DMS153 (cell line): Measurements from ENCODE around the gene COA3.

Experiments
- DNase-seq: peaks from one replicate; lab custom pipeline; 2025; lab: John Stamatoyannopoulos, UW

The COA3 gene

DNA sequence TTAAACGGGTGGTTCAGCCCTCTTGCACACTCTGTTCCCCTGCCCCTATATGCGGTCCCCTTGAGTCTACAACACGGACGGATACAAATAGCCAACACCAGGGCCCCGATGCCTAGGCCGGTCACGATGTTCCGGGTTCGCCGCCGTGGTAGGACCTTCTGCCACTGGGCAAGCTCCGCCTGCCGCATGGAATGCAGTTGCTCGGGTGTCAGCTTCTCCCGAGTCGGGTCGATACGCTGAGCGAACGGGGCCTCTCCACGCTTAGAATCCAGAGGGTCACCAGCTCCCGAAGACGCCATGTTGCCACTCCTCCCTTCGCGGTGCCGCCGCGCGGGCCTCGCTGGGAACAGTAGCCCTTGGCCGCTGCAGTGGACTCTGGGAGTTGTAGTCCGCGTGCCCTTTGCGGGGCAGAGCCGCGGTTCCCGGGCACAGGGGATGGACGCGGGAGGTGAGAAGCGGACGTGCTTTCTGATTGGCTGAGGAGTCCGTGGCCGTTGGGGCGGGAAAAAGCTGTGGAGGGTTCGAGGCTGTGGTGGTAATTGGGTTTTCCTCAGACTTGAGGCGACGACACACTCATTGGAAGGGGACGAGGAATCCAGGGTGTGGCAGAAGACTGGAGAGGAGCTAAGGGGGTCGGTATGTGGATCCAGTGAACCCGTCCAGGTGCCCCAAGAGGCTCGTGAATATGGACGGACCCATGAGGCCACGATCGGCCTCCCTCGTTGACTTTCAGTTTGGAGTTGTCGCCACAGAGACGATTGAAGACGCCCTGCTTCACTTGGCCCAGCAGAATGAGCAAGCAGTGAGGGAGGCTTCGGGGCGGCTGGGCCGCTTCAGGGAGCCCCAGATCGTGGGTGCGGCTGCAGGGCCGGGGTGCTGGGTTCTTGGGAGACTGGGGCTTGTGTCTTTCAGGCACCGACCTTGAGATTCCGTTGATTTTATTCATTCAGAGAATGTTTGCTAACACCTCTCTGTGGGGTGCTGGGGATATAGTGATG, at the start of gene COA3, which contains the start of gene CNTD1:
Gene COA3, minus strand, starts transcription at position 322 of the 998 bp plus-strand sequence. Its CDS starts 23 bp downstream, at position 299.
Gene CNTD1, plus strand, starts transcription at position 479 of the 998 bp plus-strand sequence. Its CDS starts 207 bp downstream, at position 686.
- DNase-seq, result peak; percentile 91

DNA sequence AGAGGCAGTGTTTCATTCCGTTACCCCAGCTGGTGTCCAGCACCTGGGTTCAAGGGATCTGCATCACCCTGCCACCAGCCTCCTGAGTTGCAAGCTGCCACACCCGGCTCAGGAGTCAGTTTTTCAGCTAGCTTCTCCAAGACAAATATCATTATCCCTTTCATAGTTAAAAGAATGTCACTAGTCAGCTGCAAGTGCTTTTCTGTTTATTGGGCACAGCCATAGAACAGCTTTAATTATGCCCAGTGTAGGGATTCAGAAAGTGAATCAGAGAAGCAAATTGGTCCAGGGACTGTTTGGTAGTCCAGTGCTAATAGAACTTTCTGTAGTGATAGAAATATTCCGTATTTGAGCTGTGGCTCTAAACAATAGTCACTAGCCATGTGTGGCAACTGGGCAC, 49.6 kb upstream of the COA3 start:
- DNase-seq, result no peak

DNA sequence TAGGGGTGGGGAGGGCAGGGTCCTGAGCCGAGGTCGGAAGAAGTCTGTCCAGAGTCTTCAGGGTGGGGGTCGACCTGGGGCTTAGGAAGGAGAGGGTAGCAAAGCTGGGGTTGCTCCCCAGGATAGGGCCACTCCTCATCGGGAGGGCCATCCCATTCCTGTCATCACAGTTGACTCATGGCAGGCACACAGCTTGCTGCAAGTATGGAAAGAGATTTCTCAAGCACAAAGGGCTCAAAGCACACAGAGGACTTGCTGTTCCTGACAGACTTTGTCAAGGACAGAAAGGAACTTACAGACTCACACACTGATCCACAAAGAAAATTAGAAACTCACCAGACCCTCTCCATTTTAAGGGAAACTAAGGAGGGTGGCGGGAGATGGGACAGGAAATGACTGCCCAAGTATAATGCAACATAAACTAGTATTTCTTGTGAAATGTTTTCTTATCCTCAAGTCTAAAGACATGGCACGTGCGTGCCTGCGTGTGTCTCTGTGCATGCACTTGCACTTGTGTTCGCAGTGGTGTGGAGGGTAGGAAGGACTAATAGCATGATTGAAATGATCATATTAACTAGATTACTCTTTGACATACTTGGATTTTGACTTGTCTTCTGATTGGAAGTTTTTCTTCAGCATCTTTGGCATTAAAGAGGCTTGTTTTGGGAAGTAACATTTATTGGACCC, 48.2 kb upstream of the COA3 start:
- no peak for DNase-seq

DNA sequence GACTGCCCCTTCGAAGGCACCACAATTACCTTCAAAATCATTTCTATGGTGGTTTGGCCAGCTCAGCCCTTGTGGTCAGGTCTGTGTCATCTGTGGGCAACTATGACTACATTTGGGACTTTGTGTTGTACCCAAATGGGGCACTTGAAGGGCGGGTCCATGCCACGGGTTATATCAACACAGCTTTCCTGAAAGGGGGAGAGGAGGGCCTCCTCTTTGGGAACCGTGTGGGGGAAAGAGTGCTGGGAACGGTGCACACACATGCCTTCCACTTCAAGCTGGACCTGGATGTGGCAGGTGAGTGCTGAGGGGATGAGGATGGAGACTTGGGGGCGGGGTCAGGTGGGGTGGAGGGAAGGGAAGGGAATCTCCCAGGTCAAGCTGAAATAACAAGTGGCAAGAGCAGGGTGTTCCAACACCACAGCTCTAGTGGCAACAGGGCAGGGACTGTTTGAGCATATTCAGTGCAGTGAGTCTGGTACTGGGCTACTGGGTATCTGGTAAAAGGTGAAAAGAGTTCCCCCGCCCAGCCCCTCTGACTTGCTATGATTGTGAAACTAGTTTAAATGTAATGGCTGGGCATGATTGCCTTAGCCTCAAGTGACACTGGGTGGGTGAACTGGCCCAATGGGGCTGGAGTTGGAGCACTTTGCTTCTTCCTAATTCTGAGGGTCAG, 47.6 kb upstream of the COA3 start:
- no peak for DNase-seq

DNA sequence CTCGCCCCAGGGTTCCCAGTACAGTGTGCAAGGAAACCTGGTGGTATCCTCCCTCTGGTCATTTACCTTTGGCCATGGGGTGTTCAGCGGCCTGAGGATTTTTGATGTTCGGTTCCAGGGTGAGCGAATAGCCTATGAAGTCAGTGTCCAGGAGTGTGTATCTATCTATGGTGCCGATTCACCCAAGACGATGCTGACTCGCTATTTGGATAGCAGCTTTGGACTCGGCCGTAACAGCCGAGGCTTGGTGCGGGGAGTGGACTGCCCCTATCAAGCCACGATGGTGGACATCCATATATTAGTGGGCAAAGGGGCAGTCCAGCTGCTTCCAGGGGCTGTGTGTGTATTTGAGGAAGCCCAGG, 47.0 kb upstream of the COA3 start:
- no peak for DNase-seq

DNA sequence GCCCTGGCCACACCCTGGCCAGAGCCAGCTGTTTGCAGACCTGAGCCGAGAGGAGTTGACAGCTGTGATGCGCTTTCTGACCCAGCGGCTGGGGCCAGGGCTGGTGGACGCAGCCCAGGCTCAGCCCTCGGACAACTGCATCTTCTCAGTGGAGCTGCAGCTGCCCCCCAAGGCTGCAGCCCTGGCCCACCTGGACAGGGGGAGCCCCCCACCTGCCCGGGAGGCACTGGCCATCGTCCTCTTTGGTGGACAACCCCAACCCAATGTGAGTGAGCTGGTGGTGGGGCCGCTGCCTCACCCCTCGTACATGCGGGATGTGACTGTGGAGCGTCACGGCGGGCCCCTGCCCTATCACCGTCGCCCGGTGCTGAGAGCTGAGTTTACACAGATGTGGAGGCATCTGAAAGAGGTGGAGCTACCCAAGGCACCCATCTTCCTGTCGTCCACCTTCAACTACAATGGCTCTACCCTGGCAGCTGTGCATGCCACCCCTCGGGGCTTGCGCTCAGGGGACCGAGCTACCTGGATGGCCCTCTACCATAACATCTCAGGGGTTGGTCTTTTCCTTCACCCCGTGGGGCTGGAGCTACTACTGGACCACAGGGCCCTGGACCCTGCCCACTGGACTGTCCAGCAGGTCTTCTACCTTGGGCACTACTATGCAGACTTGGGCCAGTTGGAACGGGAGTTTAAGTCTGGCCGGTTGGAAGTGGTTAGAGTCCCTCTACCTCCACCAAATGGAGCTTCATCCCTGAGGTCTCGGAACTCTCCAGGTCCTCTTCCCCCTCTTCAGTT, 46.5 kb upstream of the COA3 start:
- no peak for DNase-seq

- DNase-seq, result no peak
These were observed 45.8 kb upstream of the COA3 start, which contains the start of gene AOC2 for GRCh38 chr17:42844271-42844670. TSS of gene AOC2 (plus strand) at chr17:42844580. CDS start at chr17:42844627, 47 bp downstream.

DNA sequence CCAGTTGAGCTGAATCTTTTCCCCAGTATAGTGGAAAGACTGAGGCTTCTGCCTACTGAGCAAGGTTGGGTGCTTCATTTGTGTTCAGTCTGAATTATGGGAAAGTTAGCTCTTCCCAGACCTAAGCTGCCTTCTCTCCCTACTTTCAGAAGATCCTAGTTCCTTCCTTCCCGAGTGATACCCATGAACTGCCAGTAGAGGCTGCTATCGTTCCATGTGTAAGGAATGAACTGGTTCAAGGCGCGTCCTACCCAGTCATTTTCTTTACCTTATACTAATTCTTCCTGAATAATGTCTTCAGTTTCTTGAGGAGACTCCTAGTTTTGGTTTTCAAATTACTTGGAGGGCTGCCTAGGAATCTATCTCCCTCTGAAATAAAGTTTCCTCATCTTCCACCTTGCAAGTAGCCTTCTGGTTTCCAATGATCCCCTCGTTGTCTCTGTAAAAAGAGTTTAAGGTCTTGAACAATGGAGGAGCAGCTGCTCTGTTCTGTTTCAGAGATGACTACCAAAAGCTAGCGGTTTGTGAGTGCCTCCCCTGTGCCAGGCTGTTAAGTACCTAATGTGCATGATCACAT, 44.9 kb upstream of the COA3 start:
- DNase-seq, result peak; percentile 47

GRCh38 chr17:42841975-42842685, 43.6 kb upstream of the COA3 start:
- DNase-seq, result no peak

DNA sequence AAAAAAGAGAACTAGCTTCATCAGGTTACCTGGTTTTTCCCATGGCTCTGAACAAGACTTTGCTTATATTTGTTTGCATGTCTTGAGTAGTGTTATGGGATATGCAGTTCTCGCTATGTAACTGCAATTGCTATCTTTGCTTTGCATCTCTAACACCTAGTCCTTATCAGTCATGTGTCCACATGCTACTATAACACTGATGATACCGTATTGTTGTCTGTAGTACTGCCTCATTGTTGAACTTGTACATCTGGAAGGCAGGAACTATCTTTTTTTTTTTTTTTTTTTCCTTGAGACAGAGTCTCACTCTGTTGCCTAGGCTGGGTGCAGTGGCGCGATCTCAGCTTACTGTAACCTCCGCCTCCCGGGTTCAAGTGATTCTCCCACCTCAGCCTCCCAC, 37.2 kb upstream of the COA3 start:
- DNase-seq, result no peak

GRCh38 chr17:42833767-42834422, 35.4 kb upstream of the COA3 start:
- DNase-seq, result no peak

DNA sequence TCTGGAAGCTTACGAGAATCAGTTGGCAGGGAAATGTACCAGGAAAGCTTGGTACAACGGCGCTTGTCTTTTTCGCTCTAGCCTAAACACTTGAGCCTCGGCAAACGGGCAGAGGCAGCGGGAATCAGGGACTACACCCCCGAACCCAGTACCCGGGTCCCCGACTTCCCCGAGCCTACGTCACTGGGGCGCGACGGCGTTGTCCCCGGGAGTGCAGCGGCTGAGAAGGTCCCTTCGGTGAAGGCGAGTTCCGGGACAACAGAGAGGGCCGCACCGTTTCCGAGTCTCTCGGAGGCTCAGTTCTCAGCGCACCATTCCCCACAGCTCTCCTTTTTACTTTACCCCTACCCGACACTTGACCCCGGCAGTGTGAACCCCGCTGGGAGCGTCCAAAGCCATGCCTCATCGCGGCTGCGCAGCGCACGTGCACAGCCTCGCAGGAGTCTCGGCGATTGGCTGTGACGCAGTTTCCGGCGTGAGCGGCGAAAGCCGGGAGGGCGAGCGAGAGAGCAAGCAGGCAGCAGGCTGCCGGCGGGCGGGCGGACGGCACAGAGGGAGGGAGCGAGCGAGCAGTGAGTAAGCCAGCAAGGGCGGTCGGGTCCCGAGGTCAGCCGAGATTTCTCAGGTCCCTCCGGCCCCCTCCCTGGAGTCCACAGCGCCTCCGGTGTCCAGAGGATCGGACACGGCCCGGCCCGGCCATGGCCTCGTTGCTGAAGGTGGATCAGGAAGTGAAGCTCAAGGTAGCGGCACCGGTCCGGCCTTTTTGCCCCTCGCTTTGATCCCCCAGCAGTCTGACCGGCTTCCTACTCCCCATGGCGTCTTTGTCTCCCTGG, 34.6 kb upstream of the COA3 start, which contains the start of gene PSME3:
Gene PSME3, plus strand, starts transcription at position 464 of the 833 bp plus-strand sequence. Its CDS starts 235 bp downstream, at position 699.
- peak; percentile 71 for DNase-seq

- no peak for DNase-seq
These were observed 33.9 kb upstream of the COA3 start for GRCh38 chr17:42832213-42832933.

GRCh38 chr17:42830971-42831370, 32.5 kb upstream of the COA3 start:
- DNase-seq, result no peak

DNA sequence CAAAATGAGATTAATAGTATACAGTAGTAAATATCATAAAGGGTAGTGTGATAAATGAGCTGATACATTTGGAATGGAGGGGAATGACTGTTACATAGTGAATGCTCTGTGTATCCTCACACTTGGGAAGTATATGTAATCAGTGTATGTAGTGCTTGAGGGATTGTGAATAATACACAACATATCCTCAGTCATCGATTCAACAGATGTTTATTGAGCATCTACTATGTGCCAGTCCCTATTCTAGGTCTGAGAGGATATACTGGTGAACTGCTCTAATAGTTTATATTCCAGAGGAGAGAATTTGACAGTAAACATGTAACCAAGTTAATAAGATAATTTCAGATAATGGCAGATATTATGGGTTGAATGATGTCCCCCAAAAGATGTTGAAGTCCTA, 29.0 kb upstream of the COA3 start:
- no peak for DNase-seq

- DNase-seq, result no peak
These were observed 22.7 kb upstream of the COA3 start for GRCh38 chr17:42821176-42821575.

- DNase-seq, result peak; percentile 60
These were observed 21.5 kb upstream of the COA3 start for GRCh38 chr17:42819939-42820535.

DNA sequence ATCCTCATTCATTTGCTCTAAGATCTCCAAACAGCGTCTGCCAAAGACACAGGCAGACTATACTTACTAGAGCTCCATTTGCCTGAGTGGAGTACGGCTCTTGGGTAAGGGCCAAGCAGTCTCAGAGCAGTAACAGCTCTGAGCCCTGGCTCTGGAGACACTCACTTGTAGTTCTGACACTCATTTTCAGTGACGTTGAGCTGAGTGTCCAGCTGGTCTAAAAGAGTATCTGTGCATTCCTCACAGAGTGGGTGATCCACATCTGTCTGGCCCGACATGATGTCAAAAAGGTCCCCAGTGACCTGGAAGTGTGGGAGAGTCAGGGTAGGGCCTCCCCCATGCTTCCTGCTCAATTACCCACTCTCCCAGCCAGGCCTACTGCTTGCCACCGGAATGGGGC, 19.9 kb upstream of the COA3 start:
- no peak for DNase-seq
